ENCODE data around the gene SOX18. TPM values are rescaled to one million over a fixed set of nuclear protein-coding genes. Genes with fewer than 3 reads are reported as not detected.

Gene SOX18
- total and polyA plus RNA-seq, 2 of the 13 experiments (the other 11 are each of a cell fraction or from before 2014, with no cell fraction given): 1.6 to 1.9 TPM

GRCh38 chr20:64065062-64065973 is 15.9 kb upstream of the SOX18 start (continued):
- TF ChIP-seq, protein P1, sequence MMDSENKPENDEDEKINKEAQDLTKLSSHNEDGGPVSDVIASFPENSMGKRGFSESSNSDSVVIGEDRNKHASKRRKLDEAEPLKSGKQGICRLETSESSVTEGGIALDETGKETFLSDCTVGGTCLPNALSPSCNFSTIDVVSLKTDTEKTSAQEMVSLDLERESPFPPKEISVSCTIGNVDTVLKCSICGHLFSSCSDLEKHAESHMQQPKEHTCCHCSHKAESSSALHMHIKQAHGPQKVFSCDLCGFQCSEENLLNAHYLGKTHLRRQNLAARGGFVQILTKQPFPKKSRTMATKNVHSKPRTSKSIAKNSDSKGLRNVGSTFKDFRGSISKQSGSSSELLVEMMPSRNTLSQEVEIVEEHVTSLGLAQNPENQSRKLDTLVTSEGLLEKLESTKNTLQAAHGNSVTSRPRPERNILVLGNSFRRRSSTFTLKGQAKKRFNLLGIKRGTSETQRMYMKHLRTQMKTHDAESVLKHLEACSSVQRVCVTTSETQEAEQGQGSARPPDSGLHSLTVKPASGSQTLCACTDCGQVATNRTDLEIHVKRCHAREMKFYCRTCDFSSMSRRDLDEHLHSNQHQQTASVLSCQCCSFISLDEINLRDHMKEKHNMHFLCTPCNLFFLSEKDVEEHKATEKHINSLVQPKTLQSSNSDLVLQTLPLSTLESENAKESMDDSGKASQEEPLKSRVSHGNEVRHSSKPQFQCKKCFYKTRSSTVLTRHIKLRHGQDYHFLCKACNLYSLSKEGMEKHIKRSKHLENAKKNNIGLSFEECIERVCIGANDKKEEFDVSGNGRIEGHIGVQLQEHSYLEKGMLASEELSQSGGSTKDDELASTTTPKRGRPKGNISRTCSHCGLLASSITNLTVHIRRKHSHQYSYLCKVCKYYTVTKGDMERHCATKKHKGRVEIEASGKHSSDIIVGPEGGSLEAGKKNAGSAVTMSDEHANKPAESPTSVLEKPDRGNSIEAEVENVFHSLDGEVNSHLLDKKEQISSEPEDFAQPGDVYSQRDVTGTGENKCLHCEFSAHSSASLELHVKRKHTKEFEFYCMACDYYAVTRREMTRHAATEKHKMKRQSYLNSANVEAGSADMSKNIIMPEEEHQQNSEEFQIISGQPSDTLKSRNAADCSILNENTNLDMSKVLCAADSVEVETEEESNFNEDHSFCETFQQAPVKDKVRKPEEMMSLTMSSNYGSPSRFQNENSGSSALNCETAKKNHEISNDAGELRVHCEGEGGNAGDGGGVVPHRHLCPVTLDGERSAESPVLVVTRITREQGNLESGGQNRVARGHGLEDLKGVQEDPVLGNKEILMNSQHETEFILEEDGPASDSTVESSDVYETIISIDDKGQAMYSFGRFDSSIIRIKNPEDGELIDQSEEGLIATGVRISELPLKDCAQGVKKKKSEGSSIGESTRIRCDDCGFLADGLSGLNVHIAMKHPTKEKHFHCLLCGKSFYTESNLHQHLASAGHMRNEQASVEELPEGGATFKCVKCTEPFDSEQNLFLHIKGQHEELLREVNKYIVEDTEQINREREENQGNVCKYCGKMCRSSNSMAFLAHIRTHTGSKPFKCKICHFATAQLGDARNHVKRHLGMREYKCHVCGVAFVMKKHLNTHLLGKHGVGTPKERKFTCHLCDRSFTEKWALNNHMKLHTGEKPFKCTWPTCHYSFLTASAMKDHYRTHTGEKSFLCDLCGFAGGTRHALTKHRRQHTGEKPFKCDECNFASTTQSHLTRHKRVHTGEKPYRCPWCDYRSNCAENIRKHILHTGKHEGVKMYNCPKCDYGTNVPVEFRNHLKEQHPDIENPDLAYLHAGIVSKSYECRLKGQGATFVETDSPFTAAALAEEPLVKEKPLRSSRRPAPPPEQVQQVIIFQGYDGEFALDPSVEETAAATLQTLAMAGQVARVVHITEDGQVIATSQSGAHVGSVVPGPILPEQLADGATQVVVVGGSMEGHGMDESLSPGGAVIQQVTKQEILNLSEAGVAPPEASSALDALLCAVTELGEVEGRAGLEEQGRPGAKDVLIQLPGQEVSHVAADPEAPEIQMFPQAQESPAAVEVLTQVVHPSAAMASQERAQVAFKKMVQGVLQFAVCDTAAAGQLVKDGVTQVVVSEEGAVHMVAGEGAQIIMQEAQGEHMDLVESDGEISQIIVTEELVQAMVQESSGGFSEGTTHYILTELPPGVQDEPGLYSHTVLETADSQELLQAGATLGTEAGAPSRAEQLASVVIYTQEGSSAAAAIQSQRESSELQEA (CRISPR knock-in tag; IDR thresholded peaks at IDR 0.05; ENCODE audit: not compliant biosample characterization): peak; percentile 86
- TF ChIP-seq AFF4 (CRISPR knock-in tag; IDR thresholded peaks at IDR 0.05) (no peak), SP5 (CRISPR knock-in tag; IDR thresholded peaks at IDR 0.05; ENCODE audit: borderline replicate concordance, low read depth) (no peak; the same call in none of the 2 replicates), SMYD3 (CRISPR knock-in tag; IDR thresholded peaks at IDR 0.05) (0 out of 2 replicates have a peak, but pooled peaks have one; percentile 34), ZNF282 (IDR thresholded peaks at IDR 0.05; ENCODE audit: partially characterized antibody) (no peak), PRDM4 (CRISPR knock-in tag; IDR thresholded peaks at IDR 0.05; ENCODE audit: borderline replicate concordance) (no peak), ZNF839 (CRISPR knock-in tag; IDR thresholded peaks at IDR 0.05; ENCODE audit: borderline replicate concordance) (peak; percentile 45; the same call in 1 of the 2 replicates), MZF1 (CRISPR knock-in tag; IDR thresholded peaks at IDR 0.05; ENCODE audit: borderline replicate concordance) (peak; percentile 84; the same call in 1 of the 2 replicates), GATAD2A (CRISPR knock-in tag; IDR thresholded peaks at IDR 0.05) (peak; percentile 45; the same call in 1 of the 2 replicates), TCF12 (IDR thresholded peaks at IDR 0.05) (no peak), TCF12 (CRISPR knock-in tag; IDR thresholded peaks at IDR 0.05) (0 out of 2 replicates have a peak, but pooled peaks have one; percentile 70), HNRNPH1 (optimal IDR thresholded peaks at IDR 0.05; ENCODE audit: low read depth, low read length) (no peak), ZNF30 (CRISPR knock-in tag; IDR thresholded peaks at IDR 0.05) (no peak)

Data from HepG2 (cell line).